Upper lobe of left lung (tissue), 6 donors: ENCODE measurements around the gene TMIGD1. TPM values are rescaled to one million over a fixed set of nuclear protein-coding genes. Genes with fewer than 3 reads are reported as not detected.

ENCODE experiments used
- ATAC-seq, 2 donors: fragments of 200-7000 bp; cut with Tn5 transposase; one replicate each; pipeline ENCODE4 v1.9.1; 2022; ENCODE audit warnings: mild to moderate bottlenecking in 2 of 2, moderate library complexity in 2 of 2; ENCODE audit not compliant: low FRiP score in 2 of 2
- DNase-seq, 2 donors: peaks; one replicate each; pipeline ENCODE4 v3.0.0-alpha.2; 2019 to 2020
- H3K27ac ChIP-seq, 4 donors: fragments of 200-600 bp; sonication (generic); one replicate each; pipeline ENCODE4 v1.5.1; 2016 to 2019
- H3K27me3 ChIP-seq, 4 donors: fragments of 200-600 bp; sonication (generic); one replicate each; pipeline ENCODE4 v1.5.1; 2017 to 2019
- H3K36me3 ChIP-seq, 4 donors: fragments of 200-600 bp; sonication (generic); one replicate each; pipeline ENCODE4 v1.5.1; 2016 to 2019
- H3K4me1 ChIP-seq, 4 donors: fragments of 200-600 bp; sonication (generic); one replicate each; pipeline ENCODE4 v1.5.1; 2018 to 2019
- H3K4me3 ChIP-seq, 4 donors: fragments of 200-600 bp; sonication (generic); one replicate each; pipeline ENCODE4 v1.5.1; 2017 to 2019; ENCODE audit warnings: mild to moderate bottlenecking in 2 of 4, moderate library complexity in 1 of 4
- H3K9me3 ChIP-seq, 4 donors: fragments of 200-600 bp; sonication (generic); one replicate each; pipeline ENCODE4 v1.5.1; 2018 to 2019
- EP300 ChIP-seq, 4 donors: sonication (generic); formaldehyde crosslinking; IDR thresholded peaks; one replicate each; pipeline ENCODE4 v1.5.1; 2017; ENCODE audit warnings: antibody characterized with exemption in 4 of 4, control low read depth in 2 of 4
- POLR2A ChIP-seq, 4 donors: fragments of 450-650 bp; IDR thresholded peaks; one replicate each; pipeline ENCODE4 v1.5.1; 2016 to 2017; ENCODE audit warnings: antibody characterized with exemption in 4 of 4, mild to moderate bottlenecking in 2 of 4
- POLR2AphosphoS5 ChIP-seq, 2 donors: sonication (generic); formaldehyde crosslinking; IDR thresholded peaks; one replicate each; pipeline ENCODE4 v1.5.1; 2017; ENCODE audit warnings: antibody characterized with exemption in 2 of 2
- WGBS, 2 donors: methylation state at CpG; one replicate each; pipeline ENCODE4 v1.1.5; 2017 to 2018; 5-methylcytosine and 5-hydroxymethylcytosine counted together
- total RNA-seq, 6 donors: library from RNA; depleted of rRNA in 4 of 6; stranded (reverse); fragments of >200 nt in 4 of 6; gene quantifications; one replicate each; pipeline versions ENCODE4 v1.1.0 to v1.2.1, GENCODE V29; 2016 to 2021
- TF ChIP-seq, protein P1 (sequence below), 6 experiments: fragments of 450-650 bp in 4 of 6; fragments of 200-600 bp in 2 of 6; sonication (generic) in 2 of 6; IDR thresholded peaks; one replicate each; pipeline ENCODE4 v1.5.1; 2016 to 2019; ENCODE audit warnings: antibody characterized with exemption in 6 of 6
- donor health status: DM: no; HTN: no; CAD: no; lungs with moderate emphysema.
- donor health status: DM: no; HTN: yes; CAD: no; lungs with severe emphysema.

TMIGD1 gene
- total RNA-seq, 6 donors from 2014 or later, result not detected

DNA sequence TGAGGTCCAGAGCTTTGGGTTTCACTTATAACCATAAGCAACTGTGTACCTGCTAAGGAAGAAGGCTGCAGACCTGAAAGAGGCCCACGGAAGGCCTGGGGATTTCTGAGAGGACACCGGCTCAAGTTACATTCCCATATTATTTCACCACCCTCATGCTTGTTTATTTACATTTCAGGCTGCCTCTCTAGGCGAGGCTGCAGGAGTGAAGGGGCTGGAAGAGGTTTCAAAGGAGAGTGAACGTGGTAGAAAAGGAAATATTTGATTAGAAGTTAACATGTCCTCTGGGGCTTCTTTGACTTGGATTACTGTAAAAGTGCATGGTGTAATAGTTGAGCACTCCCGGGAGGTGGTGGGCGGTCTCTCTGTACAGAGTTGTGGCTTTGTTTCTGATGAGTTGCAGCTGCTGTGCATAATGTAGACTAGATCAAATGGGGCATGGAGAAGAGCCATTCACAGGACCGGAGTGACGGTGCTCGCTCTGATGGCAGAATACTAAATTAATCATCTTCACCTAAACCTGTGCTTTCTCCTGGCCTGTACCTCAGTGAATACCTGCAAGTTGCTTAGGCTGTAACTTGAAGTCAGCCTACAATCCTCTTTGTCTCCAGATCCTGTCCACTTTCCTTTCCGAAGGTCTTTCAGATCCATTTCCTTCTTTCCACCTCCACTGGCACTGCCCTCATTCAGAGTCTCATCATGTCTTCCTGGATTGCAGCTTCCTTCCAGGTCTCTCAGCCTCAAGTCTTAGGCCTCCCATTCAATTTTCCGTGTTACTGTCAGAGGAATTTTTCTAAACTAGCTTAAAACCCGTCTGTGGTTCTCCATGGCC is 43.0 kb upstream of the TMIGD1 start:
- H3K4me1 ChIP-seq, result peaks cover 4 to 45% (median 27%) of the 10 kb centered on the region in 4 donors
- DNase-seq (peak in 1 of 2 donors; percentile 54), ATAC-seq (peak; percentile 15 to 35)
- 55 to 60% methylated on average over 12 of the region's 12 CpGs for WGBS, 2 donors
- no peak overlapping the region for H3K4me3 ChIP-seq
- H3K9me3 ChIP-seq, result no peaks in the 10 kb centered on the region
- no peaks in the 10 kb centered on the region for H3K27me3 ChIP-seq
- H3K27ac ChIP-seq, result peak overlapping the region; percentile 16 to 46 (median 32)
- H3K36me3 ChIP-seq, result no peaks in the 10 kb centered on the region
- TF ChIP-seq EP300 (IDR thresholded peaks at IDR 0.05) (peak in 1 of 4 donors; percentile 34), POLR2A (IDR thresholded peaks at IDR 0.05) (no peak), POLR2AphosphoS5 (IDR thresholded peaks at IDR 0.05) (peak; percentile 33 to 37)
- TF ChIP-seq, protein P1, sequence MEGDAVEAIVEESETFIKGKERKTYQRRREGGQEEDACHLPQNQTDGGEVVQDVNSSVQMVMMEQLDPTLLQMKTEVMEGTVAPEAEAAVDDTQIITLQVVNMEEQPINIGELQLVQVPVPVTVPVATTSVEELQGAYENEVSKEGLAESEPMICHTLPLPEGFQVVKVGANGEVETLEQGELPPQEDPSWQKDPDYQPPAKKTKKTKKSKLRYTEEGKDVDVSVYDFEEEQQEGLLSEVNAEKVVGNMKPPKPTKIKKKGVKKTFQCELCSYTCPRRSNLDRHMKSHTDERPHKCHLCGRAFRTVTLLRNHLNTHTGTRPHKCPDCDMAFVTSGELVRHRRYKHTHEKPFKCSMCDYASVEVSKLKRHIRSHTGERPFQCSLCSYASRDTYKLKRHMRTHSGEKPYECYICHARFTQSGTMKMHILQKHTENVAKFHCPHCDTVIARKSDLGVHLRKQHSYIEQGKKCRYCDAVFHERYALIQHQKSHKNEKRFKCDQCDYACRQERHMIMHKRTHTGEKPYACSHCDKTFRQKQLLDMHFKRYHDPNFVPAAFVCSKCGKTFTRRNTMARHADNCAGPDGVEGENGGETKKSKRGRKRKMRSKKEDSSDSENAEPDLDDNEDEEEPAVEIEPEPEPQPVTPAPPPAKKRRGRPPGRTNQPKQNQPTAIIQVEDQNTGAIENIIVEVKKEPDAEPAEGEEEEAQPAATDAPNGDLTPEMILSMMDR (IDR thresholded peaks at IDR 0.05), result no peak

DNA sequence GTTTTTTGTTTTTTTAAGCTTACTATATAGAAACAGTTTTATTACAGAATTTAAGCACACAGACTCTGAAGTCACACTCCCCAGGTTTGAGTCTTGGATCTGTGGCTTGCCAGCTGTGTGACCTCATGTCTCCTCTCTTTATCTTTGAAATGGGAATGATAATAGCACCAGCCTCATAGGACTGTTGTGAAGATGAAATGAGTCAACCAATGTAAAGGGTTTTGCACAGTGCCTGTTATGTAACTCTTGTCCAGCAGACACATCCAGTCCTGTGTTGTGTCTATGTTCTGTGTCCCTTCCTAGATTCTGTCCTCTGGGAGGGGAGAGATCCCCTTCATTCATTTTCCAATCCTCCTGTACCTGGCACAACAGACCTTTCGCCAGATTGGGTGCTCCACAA is 41.8 kb upstream of the TMIGD1 start:
- Histone ChIP-seq H3K4me3 (no peak overlapping the region), H3K27me3 (no peaks in the 10 kb centered on the region), H3K9me3 (no peaks in the 10 kb centered on the region), H3K4me1 (peaks cover under 1 to 34% (median 23%) of the 10 kb centered on the region in 4 donors), H3K36me3 (no peaks in the 10 kb centered on the region), H3K27ac (peak overlapping the region in 1 of 4 donors; percentile 29)
- DNase-seq (no peak), ATAC-seq (no peak)
- 89 to 91% methylated on average over 1 of the region's 1 CpG for WGBS, 2 donors
- TF ChIP-seq POLR2AphosphoS5 (IDR thresholded peaks at IDR 0.05) (no peak), POLR2A (IDR thresholded peaks at IDR 0.05) (no peak), EP300 (IDR thresholded peaks at IDR 0.05) (no peak)
- TF ChIP-seq, protein P1 (IDR thresholded peaks at IDR 0.05), result no peak

DNA sequence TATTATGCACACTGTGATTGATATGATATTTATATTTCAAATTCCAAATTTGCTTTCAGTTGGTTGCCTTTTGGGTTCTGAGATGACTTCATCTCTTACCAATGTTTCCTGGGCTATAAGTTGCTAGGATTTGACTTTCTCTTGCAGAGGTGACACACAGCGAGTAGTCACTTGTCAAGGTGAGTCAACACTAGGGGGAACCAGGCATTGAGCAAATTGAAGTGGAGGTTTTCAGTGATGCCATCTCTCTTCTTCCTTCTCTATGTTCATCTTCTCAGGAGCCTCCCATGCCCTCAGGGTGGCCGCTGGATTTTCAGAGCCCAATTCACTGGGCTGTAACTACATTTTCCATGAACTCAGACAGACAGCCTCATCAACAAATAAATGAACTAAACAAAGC is 38.9 kb upstream of the TMIGD1 start:
- Histone ChIP-seq H3K36me3 (no peaks in the 10 kb centered on the region), H3K27me3 (no peaks in the 10 kb centered on the region), H3K9me3 (no peaks in the 10 kb centered on the region), H3K27ac (no peak overlapping the region), H3K4me1 (peaks cover 0 to 26% (median 13%) of the 10 kb centered on the region in 4 donors), H3K4me3 (no peak overlapping the region)
- DNase-seq, result no peak
- WGBS, 2 donors, result 89 to 92% methylated on average over 2 of the region's 2 CpGs
- TF ChIP-seq, protein P1 (IDR thresholded peaks at IDR 0.05), result peak in 1 of 6 experiments; percentile 17
- no peak for TF ChIP-seq POLR2AphosphoS5 (IDR thresholded peaks at IDR 0.05)
- ATAC-seq, result no peak

DNA sequence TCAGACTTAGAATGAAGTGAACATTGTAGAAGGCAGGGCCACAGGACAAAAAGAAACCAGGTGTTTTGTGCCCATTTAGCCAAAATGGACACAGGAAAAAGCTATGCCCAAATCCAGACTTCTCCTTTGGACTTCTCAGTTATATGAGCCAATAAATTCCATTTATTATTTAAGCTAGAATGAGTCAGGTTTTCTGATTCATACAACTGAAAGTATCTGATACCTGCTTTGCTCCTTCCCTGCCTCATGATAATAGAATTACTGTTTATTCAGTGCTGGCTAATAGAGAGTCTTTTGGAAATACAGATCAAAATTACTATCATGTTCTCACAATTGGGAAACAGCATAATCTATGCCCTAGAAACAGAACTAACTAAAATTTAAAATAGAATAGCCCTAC is 36.1 kb upstream of the TMIGD1 start:
- H3K4me3 ChIP-seq, result no peak overlapping the region
- H3K27me3 ChIP-seq, result no peaks in the 10 kb centered on the region
- H3K36me3 ChIP-seq, result no peaks in the 10 kb centered on the region
- no peak for DNase-seq
- TF ChIP-seq, protein P1 (IDR thresholded peaks at IDR 0.05), result no peak
- TF ChIP-seq EP300 (IDR thresholded peaks at IDR 0.05) (no peak), POLR2AphosphoS5 (IDR thresholded peaks at IDR 0.05) (no peak), POLR2A (IDR thresholded peaks at IDR 0.05) (no peak)
- no peaks in the 10 kb centered on the region for H3K9me3 ChIP-seq
- no peak for ATAC-seq
- H3K27ac ChIP-seq, result no peak overlapping the region
- peaks cover 0 to 3% (median 0%) of the 10 kb centered on the region in 4 donors for H3K4me1 ChIP-seq
